NK-92 (cell line): ENCODE results near the gene PLEKHA7.
"Not testable (repeated sequence)": the region's sequence is repeated elsewhere in the genome, so short reads cannot be mapped to it uniquely, and the experiment has no call there.

Experiments used
- DNase-seq: peaks from one replicate; lab custom pipeline; 2025; ENCODE audit not compliant: unreplicated experiment; lab: John Stamatoyannopoulos, UW

The PLEKHA7 gene

DNA sequence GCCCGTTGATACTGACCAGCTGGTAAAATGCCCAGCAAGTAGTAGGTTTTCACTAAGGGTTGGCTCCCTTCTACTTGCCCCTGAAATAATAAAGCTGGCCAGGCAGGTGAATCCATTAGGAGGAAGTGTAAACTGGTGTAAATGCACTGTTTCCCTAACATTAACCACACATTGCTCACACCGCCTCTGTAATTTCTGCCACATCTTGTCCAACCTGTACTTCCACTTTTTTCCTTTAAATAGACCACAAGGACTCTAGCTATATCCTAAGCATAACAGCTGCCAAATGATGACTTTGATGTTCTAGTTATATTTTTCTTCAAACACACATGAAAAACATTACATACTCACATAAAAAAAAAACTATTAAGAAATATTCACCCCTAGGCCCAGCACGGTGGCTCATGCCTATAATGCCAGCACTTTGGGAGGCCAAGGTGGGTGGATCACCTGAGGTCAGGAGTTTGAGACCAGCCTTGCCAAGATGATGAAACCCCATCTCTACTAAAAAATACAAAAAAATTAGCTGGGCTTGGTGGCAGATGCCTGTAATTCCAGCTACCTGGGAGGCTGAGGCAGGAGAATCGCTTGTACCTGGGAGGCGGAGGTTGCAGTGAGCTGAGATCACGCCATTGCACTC lies 95.6 kb downstream of the PLEKHA7 start:
- DNase-seq: not testable (repeated sequence)

DNA sequence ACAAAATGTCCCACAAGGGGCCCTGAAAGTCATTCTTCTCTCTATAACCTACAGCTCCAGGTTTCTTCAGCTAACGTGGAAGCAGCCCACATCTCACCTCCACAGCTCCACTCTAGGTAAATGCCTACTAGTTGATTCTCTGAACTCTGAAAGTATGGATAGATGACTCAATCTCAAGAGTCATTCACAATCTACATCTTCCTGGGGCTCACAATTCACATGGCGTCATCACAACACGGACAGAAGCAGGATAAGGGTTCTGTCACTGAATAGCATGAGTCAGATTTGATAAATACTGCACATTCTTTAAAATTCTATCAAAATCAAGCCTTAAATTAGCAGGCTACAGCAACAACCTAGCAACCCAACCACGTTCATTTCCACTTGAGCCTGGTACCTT lies 96.3 kb downstream of the PLEKHA7 start:
- no peak for DNase-seq

DNA sequence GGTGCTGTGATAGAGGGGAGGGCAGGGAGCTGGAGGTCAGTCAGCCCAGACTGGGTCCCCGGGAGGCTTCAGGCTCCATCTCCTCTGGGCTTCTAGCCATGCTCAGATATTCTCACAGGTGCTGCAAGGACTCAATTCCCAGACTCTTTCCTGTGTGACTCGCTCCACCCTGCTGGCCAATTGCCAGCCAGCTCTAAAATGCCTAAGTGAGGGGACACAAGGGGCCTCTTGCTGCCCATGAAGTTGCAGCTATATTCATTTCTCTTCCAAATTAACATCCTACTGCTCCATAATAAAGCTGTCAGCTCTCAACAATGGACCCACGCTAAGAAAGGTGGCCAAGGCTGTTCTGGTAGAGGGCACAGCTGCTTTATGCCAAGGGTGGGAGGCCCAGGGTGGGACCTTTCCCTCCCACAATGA lies 101.5 kb downstream of the PLEKHA7 start:
- no peak for DNase-seq

- no peak for DNase-seq
These were observed 102.6 kb downstream of the PLEKHA7 start for GRCh38 chr11:16911658-16912057.

DNA sequence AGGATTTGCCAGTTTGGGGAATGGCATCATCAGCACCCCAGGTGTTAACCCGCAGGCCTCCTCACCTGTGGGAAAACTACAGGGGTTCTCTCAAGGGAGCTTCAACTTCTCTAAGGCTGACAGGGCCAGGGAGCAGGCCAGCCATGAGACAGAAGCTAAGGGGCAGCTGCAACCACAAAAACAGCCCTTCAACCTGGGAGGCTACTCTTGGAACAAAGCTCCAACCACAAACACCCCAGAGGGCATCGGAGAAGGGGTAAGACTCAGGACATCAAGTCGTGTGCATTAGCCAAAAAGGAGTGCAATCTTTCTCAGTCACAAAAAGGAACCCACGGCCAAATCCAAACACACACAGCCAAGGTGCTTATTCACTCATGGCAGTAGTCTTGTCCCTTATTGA lies 103.0 kb downstream of the PLEKHA7 start:
- no peak for DNase-seq

DNA sequence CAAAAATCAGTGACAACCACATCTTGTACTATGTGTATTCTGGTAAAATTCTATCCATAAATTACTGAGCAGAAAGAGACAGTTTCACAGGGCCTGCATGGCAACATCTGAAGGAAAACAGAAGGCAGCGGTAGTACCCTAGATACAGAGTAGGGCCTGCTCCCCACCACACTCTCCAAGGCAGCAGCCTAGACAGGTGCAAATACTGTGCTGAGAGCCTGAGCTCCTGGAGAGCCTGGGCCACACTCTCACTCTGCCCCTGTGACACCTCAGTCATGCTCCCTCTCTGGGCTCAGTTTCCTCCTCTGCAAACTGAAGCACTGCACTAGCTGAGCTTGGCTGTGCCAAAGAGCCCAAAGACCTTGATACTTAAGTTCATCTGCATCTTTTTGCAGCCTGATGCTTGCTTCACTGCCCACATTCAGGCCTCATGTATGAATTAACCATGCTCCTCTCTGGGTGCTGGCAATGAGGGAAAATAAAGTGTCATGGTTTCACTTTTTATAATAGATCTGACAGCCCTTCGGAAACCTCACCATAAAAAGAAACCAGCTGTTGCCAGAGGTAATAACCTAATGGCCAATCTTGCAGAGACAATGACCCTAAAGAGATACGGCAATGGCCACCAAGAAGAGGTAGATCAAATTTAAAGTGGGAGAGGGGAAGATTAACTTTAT lies 104.7 kb downstream of the PLEKHA7 start:
- DNase-seq: no peak

GRCh38 chr11:16905375-16905774 lies 108.8 kb downstream of the PLEKHA7 start:
- no peak for DNase-seq

- DNase-seq: not testable (repeated sequence)
These were observed 109.5 kb downstream of the PLEKHA7 start for GRCh38 chr11:16904761-16905160.

DNA sequence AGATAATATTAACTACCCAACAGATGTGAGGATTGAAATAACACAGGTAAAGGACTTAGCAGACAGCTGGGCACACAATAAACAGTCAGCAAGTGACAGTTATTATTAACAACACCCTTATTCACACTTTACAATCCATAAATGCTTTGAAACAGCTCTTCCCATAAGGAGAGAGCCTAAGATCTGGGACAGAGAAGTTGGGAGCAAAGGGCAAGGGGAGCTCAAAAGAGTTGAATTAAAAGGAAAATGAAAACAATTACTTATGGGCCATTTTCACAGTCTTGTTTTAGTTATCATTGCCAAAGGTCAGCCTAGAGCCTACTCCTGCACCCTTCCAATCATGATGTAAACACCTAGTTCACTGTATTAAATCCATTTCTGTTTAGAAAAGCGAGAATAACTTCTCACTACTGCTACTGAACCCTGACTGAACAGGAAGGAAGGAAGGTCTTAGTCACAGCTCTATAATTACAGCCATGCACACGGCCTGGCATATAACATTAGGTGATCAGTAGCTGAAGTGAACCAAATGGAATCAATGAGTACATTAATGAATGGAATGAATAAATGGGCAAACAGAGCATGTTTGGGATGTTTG lies 111.3 kb downstream of the PLEKHA7 start:
- DNase-seq: no peak

GRCh38 chr11:16902182-16902581 lies 112.0 kb downstream of the PLEKHA7 start:
- DNase-seq: no peak

DNA sequence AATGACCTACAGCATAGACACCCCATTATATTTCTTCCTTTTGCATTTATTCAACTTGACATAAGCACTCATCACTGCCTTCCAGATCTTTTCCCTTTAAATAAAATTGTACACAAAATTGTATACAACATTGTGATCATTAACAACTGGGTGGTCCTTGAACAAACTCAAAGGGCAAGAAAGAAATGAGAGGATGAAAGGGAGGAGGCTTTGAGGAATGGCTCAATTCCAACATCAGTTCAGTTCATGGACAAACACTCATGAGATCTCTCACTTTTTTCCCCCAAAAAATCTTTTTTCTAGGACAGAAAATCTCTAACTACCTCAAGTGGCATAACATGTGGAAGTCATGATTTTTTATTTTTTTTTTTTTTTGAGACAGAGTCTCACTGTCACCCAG lies 113.7 kb downstream of the PLEKHA7 start:
- no peak for DNase-seq

GRCh38 chr11:16899708-16900303 lies 114.4 kb downstream of the PLEKHA7 start:
- DNase-seq: no peak

DNA sequence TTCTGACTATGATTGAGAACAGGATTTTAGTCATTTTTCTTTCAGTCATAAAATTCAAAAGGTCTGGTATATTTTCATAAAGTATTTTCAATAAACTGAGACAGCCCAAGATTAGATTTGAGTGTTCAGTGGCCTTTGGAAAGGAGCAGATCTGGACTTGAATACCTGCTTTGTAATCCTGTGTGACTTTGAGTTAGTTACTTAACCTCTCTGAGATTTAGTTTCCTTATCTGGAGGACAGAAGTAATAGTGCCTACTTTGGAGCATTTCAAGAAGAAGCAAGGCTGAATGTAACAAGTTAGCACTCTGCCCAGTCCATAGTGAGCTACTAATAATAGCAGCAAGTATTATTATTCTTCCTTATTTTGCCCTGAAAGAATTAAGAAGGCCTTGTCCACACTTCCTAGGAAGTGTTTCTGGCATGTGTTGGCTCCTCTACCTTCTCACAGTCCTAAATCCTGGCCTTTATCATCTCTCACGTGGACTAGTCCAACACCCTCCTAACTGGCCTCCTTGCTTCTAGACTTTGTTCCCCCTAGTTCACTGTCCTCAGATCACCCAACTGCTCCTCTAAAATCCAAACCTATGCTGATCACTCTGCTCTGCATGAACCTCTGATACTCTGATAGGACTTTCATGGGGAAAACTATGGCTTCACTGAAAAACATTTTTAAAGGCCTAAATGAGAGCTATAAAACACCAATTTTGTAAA lies 115.8 kb downstream of the PLEKHA7 start:
- no peak for DNase-seq

DNA sequence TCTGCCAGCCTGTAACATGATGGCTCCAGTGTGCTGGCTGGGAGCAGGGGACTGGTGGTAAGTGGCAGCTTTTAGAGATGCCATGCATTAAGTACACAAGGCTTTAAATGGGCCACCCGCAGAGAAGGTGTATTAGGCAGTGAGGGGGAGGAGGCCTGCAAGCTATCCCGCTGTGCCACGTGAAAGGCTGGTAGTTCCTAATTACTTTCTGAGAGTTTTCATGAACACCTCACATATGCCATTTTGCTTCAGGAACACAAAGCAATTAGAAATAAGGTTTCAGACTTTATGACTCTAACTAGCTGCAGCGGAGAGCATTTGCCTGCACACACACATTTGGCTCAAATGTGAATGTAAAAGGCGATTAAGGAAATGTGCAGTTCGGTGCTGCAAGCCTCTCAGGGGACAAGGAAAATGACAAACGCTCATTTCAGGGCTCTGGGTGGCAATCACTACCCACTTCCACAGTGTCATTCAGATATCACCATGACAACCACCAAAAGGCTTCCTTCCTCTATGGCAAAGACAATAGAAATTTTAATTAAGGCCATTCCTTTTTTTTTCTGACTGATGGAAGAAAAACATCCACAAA lies 116.6 kb downstream of the PLEKHA7 start:
- no peak for DNase-seq

GRCh38 chr11:16896729-16897469 lies 117.3 kb downstream of the PLEKHA7 start:
- DNase-seq: no peak

- no peak for DNase-seq
These were observed 118.9 kb downstream of the PLEKHA7 start for GRCh38 chr11:16895306-16895705.

- DNase-seq: no peak
These were observed 120.7 kb downstream of the PLEKHA7 start for GRCh38 chr11:16893456-16894066.

DNA sequence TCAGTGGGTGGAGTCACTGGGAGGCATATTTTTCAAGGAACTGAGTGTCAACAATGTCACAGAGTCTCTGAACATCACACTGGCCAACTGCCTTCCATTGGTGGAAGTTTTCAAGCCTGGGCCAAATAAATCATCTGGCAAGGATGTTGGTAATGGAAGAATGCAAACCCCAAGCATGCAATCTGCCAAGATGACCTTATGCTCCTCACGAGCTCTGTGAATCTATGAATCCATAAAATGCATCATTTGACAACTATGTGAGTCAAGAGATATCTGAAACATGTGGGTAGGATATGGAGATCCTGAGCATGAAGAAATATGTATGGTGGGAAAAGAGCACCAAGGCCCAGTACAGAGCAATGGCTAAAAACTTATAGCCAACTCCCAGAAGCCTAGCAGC lies 122.2 kb downstream of the PLEKHA7 start:
- DNase-seq: no peak

DNA sequence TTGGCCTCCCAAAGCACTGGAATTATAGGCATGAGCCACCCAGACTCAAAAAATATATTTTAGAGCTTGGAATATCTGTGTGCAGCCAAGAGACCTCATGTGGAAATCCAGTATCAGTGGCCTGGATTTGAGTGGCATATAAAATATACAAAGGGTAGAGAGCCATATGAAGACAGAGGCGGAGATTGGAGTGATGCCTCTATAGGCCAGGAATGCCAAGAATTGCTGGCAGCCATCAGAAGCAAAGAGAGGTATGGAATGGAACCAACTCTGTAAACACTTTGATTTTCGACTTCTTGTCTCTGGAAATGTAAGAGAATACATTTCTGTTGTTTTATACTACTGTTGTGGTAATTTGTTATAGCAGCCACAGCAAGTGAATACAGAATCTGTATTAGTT lies 123.0 kb downstream of the PLEKHA7 start:
- DNase-seq: no peak

- no peak for DNase-seq
These were observed 123.8 kb downstream of the PLEKHA7 start for GRCh38 chr11:16890442-16890841.
